COR-L47 (cell line): ENCODE results near the gene GALM.
A peak's percentile ranks its signal among the peaks of the same experiment; 100 is the strongest.
"Not testable (repeated sequence)": the region's sequence is repeated elsewhere in the genome, so short reads cannot be mapped to it uniquely, and the experiment has no call there.

Experiments
- DNase-seq: peaks from one replicate; lab custom pipeline; 2025; lab: John Stamatoyannopoulos, UW

Gene GALM

DNA sequence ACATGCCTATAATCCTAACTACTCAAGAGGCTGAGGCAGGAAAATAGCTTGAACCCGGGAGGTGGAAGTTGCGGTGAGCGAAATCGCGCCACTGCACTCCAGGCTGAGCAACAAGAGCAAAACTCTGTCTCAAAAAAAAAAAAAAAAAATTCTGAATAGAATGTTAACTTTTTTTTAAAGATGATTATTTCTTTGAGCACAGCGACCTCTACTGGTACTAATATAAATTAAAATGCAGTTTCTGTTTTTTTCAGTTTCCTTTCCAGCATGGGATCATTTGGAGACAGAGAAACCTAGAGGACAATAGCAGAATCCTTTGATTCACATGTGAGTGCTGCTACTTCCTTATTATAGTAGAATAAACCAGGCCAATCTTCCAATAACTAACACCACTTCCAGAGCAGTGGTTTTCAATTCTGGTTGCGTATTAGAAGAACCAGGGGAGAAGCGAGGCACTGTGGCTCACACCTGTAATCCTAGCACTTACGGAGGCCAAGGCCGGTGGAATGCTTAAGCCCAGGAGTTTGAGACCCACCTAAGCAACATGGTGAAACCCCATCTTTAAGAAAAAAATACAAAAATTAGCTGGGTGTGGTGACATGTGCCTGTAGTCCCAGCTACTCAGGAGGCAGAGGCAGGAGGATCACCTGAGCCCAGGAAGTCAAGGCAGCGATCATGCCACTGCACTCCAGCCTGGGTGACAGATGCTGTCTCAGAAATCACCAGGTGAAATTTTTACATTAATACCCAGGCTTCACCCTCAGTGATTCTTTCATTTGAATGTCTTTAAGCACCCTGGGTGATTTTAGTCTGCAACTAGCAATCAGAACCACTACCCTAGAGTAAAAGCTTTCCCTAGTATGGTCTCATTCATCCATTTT is 75.2 kb downstream of the GALM start:
- no peak for DNase-seq

DNA sequence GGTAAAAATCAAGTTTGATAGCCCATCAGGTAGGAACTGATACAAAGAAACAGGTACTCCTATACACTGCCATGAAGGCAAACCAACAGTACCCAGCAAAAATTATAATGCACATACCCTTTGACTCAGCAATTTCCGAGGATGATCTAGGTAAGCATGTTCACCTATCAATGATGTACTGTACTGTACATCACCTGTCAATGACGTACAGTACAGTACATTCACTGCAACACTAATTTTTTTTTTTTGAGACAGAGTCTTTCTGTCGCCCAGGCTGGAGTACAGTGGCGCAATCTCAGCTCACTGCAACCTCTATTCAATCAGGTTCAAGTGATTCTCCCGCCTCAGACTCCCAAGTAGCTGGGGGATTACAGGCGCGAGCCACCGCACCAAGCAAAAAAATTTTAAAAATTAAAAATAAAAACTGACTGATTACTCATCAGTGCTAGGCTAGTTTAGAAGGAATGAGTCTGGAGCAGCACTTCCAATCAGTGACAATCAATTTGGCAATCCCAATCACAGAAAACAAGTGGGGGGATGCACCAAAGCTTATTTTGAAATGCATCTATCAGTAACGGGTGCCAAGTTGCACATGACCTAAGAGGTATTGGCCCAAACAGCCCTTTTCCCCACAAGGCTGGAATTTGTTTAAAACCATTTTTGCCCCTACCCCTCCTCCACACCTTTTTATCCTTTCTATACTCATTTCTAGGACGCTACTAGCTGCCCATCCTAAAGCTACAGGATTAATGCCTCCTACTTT is 77.1 kb downstream of the GALM start:
- DNase-seq: no peak

DNA sequence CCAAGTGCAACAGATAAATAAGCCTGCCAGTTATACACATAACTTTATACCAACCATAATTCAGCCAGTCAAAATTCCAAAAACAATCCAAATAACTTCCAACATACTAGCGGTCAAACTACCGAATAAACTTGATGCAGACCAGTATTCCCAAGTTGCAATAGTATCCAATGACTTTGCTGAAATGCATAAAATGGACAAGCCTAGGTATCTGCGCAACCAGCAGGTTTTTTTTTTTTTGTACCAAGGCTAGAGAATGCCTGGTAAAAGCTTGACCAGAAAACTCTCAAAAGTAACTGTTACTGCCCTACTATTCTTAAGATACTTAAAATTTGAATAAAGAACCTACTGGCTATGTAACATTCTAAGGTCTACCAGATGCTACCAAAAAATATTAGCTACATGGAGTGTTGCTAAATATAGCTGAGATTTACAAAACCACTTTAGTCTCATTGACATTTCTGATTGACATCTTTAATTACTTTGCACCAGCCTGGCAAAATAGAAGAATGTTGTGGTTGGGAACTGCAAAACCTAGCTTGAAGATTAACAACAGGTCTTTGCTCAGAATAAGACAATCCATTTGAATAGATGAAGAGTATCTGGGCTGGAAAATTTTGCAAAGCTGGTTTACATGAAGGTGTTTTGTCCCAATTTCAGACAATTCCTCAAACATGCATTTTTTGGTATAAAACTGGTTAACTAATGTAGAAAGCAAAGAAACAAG is 77.9 kb downstream of the GALM start:
- DNase-seq: no peak

DNA sequence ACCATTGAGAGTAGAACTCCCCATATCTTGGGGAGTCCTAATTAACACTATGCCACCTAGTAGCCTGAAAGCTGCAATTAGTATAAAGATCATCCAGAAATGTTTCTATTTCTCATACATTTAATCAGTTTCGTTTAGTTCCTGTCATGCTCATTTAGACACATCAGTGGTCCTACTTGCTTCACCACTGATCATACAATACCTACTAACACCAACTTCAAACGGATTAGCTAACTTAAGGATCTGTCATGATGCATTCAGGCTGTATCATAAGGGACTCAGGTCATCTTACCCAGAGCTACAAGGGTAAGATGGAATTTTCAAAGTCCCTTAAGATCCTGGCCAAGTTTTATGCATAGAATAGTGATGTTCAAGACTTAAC is 78.5 kb downstream of the GALM start:
- DNase-seq: no peak

DNA sequence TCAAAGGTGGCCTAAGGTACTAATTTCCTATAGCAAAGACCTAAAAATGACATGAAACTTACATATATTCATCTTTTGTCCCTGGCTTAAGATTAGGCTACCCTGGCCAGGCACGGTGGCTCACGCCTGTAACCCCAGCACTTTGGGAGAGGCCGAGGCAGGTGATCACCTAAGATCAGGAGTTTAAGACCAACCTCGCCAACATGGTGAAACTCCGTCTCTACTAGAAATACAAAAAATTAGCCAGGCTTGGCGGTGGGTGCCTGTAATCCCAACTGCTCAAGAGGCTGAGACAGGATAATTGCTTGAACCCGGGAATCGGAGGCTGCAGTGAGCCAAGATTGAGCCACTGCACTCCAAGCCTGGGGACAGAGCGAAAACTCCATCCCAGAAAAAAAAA is 79.4 kb downstream of the GALM start:
- DNase-seq: no peak

DNA sequence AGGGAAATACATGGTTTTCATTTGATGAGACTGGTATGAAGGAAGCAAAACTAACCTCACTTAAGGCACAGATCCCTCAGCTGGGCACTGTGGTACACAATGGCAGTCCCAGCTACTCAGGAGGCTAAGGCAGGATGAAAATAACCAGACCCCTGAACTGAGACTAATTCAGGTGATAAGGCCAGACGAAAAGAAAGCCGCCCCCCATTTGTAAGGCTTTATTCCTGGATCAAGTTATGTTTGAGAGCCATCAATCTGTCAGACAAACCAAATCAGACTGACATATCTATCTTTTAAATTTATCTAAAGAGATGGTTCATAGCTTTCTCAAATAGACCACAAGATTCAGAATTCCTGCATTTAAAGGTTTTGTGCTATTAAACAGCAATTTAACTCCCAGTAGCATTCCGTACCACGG is 81.1 kb downstream of the GALM start:
- no peak for DNase-seq

DNA sequence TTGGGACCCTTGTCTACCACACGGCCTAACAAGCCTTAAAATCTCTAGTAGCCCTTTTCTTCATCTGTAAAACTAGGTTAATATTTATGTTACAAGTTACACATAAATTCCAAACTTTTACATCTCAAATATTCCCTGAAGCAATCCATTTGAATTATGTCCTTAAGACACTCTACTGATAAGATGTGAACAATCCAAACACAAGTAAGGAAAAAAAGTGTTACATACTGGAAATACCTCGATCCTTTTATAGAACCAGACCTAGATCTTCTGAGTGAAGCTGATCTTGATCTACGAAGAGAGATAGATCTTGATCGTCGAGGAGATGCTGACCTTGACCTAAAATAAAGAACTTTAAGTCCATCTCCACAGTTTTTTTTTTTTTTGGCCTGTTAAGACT is 81.9 kb downstream of the GALM start:
- no peak for DNase-seq

DNA sequence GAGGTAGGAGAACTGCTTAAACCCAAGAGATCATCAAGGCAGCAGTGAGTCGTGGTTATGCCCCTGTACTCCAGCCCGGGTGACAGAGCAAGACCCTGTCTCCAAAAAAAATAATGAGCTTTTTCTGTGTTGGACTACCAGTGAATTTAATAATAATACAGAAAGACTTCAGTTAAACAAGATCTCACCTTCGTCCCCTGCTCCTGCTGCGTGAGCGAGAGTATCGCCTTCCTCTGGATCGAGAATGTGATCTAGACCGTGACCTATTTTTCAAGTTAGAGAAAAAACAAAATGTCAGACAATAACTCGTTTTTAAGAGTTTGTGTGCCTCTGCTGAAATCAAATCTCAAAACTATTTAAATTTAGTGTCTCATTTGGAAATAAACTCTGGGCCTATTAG is 82.5 kb downstream of the GALM start:
- DNase-seq: no peak

DNA sequence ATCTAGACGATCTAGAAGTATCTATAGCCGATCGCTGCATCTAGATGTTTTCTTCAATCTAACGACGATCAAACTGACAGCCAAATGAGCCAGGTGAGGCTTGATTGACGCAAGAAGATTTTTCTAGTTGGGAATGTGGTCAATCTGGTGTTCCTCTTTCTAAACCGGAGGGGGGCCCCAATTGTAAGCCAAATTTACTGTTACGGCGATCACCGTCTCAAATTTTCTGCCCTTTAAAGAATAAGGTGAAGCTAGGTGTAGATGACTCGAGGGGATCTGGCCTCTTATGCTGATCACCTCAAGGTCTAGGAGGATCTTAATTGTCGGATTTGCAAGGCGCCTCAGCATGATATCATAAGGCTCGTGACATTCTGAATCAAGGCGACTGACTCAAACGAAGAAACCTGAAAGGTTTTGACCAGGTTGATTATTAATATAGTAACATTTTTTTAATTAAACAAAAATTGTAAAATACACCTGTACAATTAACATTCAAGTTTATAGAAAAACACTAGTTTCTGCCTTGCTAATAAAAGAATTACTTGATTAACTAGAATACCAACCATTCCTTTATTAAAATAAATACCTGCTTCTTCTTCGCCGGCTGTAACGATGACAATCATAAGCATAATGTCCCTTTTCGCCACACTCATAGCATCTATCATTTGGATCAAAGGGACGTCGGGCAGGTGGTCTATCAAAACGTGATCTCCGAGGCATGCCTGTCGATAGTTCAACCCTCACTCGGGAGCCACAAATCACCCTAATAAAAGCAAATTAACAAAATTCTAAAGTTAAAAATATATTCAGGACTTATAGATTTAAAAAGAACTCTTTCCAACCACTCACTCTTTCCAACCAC is 83.3 kb downstream of the GALM start:
- DNase-seq: no peak

DNA sequence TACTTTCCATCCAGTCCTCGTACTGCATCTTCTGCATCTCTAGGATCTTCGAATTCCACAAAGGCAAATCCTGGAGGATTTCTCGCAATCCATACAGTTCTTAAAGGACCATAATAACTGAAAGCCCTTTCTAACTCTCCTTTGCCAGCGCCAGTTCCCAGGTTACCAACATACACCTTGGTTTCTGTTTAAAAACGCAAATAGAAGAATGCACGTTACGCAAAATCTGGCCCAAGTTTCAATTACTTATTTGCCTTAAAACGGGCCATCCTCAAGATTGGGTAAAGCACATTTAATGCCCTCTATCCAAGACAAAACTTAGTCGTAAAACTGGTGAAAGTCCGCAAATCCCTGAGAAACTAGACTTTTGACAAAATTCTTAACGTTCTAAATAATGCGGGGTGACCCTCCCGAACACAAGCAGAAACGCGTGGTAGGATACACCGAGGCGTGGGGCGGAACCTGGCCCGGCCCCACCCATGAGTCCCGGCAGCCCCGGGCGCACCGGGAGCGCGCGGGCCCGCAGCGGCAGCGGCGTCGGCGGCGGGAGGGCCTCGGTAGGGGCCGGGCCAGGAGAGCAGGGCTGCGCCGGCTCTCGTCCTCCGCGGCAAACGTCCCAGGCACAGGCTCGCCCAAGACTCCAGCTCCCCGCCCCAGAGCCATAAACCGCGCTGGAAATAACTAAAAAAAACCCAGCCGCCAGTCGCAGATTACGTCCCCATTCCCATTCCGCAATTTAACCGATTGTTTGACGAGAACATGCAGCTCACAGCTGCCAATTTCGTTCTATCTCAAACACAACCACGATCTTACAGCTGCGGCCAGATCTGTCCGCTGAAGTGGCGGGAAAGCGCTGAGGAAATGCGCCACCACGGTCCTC is 84.3 kb downstream of the GALM start:
- peak; percentile 27 for DNase-seq

DNA sequence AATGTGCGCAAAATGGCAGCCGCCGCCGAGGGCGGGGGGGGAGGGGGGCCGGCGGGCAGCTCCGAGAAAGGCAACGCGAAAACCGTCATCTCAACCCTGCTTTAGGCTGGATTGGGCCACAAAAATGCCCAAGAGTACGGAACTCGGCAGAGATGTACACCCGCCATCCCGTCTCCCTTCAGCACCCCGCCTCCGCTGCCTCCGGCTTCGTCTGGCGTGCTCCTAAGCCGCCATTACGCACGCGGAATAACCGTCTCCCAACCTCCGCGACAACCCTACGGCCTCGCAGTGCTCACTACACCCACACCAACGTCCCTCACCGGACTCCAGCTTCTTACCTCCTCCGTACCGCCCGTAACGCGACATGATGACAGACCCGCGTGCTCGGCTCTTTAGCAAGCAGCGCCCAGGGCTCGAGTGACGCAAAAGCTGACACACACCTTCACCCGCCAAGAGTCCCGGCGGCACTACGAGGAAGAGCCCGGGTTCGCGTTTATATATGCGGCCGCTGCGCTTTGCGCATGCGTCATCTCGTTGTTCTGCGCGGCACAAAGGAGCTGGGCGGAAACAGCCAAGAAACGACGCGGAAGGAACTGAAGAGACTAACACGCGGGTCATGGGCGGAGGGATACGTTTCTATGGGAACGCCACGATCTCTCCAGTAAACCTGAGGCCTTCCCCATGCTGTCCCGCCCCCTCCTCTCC is 85.1 kb downstream of the GALM start, which contains the start of gene SRSF7:
SRSF7 (minus strand) TSS at position 471 of the 705 bp plus-strand sequence; CDS start at position 366, 105 bp downstream.
- DNase-seq: peak; percentile 99

DNA sequence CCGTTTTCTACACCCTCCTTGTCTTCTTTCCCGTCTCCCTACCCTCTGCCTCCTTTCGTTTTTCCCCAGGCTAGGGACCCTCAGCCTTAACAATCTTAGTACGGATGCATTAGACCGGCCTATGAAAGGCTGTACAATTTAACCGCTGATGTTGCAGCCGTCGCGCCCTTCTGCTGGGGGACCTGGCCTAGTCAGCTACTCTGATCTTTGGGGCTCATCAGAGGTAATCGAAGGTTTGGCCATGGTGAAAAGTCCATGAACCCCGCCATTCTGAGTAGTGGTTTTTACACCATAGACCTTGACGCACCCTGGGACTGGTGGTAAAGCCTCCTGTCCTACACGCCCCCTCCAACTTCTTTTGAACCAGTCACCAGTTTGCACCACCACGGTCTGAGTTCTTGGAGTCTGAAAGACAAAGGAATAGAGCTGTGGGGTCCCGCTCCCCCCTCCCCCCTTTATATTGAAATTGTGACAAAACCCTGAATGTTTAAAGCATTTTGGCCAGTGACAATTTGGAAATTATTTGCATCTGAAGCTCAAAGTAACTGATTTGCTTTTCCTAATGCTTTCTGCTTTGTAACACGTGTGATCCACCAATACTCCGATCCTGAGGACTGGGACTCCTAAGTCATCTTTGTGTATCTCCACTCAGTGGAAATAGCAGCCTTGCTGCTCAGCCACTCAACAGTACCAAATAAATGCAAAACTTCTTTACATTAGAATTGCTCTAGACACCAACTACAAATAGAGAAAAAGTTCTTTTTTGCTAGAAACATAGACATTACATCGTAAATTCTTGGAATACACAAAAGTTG is 85.9 kb downstream of the GALM start:
- DNase-seq: no peak

DNA sequence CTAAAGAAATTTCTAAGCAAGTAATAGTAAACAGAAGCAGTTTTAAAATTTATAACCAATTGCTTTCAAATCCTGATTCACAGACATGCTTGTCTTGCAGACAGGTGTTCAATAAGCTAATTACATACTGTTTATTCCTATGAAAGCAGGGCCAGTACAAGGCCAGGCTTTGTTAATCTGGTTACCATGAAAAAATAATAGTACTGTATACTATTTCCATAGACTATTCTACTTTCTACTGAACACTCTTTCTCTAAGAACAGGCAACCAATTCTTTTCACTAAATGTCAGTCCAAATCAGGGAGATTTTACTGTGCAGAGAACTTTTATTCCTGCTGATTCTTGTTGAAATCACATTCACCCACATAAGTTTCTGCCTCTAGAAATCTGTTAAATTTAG is 88.1 kb downstream of the GALM start:
- DNase-seq: no peak

DNA sequence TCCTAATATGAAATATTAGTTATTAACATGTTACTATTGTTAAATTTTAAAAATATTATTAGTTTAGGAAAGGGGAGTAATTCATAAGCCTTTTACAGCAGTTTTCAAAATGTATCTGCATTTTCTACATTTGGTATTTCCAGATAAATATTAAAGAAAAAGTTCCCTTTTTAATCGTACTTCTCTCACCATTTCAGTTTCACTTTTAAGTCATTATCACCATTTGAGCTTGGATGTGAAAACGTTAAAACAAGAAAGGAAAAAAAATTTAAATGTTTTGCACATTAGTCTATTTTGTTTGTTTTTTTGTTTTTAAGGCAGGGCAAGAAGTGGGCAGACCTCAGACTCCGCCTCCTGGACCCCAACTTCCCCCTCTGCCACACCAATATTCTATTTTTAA is 88.6 kb downstream of the GALM start:
- no peak for DNase-seq

DNA sequence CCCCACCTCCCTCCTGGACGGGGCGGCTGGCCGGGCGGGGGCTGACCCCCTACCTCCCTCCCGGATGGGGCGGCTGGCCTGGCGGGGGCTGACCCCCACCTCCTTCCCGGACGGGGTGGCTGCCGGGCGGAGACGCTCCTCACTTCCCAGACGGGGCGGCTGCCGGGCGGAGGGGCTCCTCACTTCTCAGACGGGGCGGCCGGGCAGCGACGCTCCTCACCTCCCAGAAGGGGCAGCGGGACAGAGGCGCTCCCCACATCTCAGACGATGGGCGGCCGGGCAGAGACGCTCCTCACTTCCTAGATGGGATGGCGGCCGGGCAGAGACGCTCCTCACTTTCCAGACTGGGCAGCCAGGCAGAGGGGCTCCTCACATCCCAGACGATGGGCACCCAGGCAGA is 90.0 kb downstream of the GALM start:
- DNase-seq: not testable (repeated sequence)

DNA sequence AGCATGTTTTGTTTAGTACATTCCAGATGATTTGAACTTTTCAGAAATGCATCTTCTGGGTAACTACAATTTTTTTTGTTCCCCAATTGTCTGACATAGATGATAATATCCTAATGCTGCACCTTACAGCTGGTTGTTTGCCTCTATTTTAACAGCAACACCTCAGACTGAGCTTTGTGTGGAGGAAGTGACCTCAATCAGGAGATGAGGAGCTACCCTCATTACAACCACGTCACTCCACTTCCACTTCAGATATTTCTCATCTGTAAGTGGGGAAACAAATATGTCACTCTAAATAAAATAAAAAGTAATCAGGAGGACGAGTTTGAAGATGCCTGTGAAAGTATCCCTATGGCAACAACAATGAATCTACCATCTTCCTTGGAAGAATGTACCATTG is 97.3 kb downstream of the GALM start:
- no peak for DNase-seq

DNA sequence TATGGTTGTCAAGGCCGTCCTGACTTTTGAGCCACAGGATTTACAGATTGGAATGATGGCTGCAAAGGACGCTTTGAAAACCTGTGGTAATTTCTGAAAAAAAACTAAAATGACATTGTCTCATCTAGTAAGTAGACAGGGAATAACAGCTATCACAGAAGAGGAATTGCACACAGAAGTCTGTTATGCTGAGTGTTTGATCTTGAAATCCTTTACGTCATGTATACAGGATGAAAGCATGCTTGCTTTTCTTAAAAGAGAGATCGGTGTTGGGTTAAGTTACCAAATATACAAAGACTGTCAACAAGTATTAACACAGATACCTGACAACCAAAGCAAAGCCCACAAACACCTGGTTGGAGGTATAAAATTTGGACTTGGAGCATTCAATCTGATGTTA is 97.8 kb downstream of the GALM start:
- no peak for DNase-seq

DNA sequence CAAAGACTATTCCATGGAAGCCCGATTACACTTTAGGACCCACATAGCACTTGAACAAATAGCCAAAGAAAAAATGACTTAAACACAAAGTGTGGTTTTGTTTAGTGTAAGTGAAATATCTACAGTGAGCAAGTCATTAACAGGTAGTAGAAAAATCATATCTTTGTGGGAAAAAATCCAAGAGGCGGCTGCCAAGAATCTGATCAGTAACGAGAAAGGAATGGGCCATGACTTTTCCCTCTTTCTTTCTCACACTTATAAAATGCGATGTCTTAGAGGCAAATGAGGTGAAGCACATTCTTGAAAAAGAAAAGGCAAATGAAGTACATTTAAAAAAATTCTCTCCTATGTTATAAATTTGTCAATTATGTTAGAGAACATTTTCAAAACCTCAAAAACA is 99.2 kb downstream of the GALM start:
- DNase-seq: no peak

DNA sequence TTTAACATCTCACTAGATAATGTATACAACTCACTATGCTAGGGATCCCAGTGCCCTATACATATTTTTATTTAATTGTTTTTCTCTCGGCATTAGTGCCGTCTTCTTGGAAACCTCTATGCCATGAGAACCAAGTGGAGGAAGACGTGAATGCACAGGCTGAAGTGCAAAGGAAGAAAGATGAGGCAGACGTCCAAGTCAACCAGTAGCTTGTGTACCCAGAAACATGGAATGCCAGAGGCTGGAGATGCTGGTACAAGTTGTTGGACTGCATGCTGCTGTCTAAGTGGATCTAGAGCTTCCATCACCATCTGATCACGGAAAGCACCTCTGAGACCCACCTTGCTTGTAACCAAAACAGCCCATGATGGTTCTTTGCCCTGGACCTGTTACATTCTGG is 99.6 kb downstream of the GALM start:
- no peak for DNase-seq
